Stimulated activated CD8-positive, alpha-beta memory T cell treated with anti-CD3 and anti-CD28 coated beads, Interleukin-12 subunit alpha, Interleukin-12 subunit beta, amount 100 ng/mL, for 4 hours (primary cell): ENCODE data around the gene TMEM108.

Source experiments
- DNase-seq: peaks from one replicate; pipeline ENCODE4 v3.0.0-alpha.2; 2020; ENCODE audit warnings: low read depth

The TMEM108 gene

DNA sequence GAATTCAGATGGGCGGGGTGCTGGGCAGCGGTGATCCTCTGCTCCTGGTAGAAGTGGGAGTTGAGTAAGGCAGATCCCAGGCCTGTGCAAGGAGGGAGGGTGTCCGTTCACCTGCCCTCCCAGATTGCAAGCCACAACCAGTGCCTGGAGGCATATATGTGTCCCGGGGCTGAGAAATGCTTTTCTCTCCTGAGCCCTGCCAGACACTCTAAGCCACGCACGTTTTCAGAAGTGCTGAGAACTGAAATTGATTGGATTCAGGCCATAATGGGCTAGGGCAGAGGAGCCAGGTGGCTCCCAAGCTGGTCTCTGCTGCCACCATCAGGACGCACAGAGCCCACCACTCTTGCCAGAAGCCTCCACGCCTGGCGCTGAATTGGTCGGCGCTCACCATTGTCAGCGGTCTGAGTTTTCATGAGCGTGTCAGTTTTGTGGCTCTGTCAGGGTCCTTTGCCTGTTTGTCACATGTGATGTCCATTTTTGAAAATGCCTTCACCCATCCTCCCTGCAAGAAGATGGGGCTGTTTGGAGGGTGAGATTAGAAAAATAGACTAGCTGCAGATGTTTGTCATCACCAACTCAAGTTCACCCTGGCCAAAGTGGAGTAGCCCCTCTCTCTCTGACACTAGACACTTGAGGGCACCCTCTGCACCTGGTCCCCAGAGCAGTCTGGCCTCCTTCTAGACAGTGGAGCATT is 346.3 kb downstream of the TMEM108 start:
- DNase-seq: no peak

DNA sequence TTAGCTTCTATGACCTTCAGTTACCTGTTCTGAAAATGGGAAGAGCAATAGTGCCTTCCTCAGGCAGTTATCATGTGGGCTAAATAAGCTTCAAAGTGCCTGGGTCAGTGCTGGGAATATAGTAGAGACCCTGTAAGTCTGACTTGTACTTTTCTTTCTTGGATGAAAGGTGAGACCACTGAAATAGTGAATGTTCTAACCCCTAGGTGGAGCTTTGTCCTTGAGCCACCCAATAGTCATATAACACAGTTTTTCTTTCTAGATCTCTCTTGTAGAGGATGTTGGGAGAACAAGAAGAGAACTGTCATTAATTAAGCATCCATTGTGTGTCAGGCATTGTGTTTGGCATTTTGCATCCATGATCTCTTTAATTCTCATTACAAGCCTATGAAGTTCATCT is 348.7 kb downstream of the TMEM108 start:
- DNase-seq: no peak

DNA sequence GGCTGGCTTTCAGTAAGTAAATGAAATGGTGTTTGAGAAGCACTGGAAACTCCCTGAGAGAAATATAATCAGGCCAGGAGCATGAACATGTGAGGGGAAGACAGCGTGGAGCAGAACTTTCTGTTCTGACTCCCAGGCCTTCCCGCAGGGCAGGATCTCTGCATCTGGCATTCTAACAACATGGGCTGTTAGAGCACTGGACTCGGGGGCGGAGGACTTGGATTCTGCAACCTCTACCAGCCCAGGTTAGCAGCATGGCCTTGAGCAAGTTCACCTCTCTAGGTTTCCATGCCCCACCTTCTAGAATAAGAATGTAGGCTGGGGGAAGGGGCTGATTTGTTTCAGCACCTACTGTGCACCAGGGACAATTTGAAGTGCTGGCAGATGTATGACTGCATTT is 349.1 kb downstream of the TMEM108 start:
- DNase-seq: no peak

DNA sequence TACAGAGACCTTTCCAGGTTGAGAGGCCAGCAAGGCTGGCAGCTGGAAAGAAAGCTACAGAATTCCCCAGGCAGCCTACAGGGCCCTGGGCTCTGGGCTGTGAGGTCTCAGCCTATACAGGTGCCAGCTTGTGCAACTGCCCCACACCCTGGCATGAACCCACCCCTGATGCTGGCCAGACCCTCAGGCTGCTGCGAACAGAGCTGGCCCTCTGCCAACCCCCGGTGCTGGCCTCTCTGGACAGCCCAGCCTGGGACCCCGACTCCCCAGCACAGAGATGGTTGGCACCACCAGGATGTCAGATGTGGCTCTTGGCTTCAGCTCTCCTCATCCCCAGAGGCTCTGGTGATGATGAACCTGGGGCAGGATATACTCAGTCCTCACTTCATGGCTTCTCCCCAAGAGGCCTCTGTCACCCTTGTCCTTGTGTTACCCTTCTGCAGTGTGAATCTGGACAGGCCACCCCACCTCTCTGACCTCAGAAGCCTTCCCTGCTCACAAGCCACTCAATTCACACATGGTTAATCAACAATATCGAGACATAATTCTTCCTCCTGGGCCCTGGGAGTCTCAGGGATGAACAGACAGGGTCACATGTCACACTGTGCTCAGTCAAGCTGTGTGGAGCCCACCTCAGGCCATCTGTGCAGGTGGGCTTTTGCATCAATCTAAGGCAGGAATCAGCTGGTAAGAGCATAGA is 350.7 kb downstream of the TMEM108 start:
- no peak for DNase-seq

DNA sequence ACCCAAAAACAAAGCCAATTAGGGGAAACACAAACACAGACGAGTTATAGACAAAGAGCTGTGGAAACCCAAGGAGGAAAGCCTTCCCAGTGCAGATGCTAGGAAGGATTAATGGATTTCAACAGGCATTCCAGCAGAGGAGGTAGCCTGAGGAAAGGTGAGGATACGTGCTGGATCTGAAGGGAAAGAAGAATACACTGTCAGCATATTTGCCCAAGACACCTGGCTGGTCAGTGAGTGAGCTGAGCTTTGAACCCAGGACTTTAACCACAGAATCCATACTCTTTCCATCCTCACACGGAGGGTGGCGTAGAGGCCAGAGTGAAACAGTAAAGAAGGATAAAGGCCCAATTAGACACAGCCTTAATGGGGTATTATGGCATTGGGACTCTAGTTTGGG is 352.5 kb downstream of the TMEM108 start:
- no peak for DNase-seq

DNA sequence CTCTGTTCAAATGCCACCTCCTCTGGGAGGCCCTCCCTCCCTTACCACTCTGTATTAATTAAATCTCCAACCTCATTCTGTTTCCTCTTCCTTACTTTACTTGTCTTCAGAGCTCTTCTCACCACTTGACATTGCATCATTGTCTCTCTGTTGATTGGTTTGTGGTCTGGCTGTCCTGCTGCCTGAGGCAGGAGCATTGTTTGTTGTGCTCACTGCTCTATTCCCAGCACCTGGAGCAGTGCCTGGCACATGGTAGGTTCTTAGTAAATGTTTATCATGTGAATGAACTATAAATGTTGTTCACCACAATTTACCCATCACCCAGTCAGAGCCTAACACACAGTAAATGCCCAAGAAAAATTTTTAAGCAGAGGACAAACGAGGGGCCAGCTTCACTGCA is 355.0 kb downstream of the TMEM108 start:
- DNase-seq: no peak

DNA sequence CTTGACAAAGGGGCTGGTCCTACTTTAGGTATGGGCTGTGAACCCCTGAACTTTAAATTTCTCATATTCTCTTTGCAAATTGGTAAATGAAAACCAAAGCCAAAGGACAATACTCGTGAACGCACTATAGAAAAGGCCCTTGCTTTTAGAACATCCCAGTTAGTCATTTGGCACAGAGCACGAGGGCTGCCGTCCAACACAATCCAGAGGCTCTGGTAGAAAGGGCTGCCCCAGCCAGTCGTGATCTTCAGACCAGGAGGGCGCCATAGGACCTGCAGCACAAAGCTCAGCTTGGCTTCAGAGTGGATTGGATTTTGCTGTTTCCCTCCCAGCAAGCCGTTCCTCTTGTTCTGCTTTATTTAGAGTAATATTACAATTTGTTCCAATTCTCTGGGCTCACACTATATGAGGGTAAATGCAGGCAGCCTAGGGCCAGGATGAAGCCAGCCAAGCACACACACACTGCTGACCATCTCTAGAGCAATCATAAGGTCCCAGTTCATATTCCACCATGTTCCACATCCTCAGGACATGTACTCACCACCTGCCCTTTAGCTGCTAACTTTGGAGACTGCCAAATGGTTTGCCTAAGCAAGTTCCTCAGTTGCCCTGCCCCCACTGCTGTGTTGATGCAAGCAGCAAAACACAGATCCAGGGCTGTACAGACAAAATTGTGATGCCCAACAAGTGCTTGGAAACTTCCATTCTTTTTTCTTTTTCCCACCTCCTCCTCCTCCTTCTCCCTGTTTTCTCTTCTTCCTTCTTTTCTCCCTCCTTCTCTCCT is 355.7 kb downstream of the TMEM108 start:
- DNase-seq: no peak

DNA sequence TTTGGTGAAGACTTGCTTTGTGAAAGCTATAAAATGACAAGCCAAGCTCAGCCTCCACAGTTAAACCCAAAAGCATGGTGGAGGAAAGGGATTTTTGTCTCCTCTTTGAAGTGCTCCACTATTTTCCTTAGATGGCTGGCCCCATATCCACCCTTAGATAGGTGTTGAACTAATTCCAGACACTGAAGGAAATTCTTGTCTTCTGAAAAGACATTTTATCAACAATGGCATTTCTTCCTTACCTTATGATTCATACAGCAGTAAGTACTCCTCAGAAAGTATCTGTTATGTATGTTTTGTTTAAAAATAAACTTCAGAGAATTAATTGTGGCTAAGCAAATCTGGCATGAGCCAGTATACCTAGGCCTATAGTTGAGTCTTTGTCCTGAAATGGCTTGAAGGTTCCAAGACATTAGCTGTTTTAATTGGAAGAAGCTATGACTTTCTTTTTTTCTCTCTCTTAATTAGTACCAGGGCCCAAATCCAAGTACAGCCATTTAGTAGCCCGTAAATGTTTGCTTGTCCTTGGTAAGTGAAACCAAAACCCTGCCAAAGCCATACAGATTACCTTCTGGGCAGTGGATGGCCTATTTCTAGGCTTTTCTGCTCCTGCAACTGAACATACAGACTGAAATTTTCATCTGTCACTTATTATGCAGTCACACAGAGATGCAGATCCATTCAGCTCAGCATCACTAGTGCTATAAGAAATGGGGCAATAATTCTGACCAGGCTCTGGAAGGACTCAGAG is 356.5 kb downstream of the TMEM108 start:
- no peak for DNase-seq

DNA sequence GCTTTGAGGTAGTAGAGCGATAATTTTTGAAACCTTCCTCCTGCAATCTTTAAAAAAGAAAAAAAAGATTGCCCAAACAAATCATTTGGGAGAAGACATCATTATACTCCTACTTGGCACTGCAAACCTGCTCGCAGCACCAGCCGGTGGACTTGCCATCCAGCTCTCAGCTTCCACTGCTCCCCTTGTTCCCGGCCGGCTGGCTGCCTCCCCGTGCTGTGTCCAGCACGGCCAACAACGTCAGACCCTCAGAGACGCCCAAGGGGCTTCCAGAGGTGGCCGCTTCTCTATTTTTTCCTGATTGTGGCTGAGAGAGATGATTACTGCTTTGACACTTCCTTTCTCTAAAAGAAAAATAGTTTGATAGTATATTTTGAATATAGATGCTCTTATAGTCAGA is 358.7 kb downstream of the TMEM108 start:
- DNase-seq: no peak

DNA sequence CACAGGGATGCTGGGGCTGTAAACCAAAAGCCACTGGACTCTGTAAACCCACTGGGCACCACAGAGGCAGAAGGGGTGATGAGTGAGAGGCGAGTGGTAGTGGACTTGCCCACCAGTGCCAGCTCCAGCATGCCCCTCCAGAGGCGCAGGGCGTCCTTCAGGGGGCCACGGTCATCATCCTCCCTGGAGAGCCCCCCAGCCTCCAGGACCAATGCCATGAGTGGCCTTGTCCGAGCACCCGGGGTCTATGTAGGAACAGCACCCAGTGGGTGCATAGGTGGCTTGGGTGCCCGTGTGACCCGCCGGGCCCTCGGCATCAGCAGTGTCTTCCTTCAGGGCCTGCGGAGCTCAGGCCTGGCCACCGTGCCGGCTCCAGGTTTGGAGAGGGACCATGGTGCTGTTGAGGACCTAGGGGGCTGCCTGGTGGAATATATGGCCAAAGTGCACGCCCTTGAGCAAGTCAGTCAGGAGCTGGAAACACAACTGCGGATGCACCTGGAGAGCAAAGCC is 361.9 kb downstream of the TMEM108 start, which contains the start of gene BFSP2:
TSS of gene BFSP2 (plus strand) at position 51 of the 510 bp plus-strand sequence. CDS start at position 79, 28 bp downstream.
- DNase-seq: no peak

DNA sequence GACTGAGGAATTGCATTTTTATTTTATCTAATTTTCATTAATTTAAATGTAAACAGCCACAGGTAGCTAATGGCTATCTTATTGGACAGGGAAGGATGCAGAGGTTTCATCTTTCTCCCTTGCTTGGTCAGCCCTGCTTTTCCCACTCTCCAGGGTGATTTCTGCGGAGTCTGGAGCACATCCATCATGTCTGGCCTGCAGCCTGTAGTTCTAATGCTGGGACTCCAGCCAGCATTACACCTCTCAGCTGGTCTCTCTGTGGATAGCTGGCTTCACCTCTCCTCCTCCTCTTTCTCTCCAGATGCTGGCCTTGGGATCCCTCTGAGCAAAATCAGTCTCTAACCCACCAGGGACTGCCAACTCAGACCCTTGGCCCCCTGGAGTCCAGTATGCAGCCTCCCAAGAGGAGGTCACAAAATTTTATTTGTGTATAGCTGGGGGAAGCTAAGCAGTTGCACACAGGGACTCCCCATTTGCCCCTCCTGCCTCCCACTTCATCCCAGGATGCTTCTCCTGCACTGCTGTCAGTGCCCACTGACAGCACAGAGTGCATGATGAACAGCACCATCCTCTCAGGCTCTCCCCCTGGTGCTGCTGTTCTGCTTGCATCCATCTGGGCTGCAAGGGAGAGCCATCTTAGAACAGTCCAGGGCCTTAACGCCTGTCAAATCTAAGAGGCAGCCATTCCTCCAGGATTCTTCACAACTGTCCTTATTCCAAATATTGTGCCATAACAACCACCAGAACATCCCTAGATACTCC is 363.4 kb downstream of the TMEM108 start:
- DNase-seq: no peak

DNA sequence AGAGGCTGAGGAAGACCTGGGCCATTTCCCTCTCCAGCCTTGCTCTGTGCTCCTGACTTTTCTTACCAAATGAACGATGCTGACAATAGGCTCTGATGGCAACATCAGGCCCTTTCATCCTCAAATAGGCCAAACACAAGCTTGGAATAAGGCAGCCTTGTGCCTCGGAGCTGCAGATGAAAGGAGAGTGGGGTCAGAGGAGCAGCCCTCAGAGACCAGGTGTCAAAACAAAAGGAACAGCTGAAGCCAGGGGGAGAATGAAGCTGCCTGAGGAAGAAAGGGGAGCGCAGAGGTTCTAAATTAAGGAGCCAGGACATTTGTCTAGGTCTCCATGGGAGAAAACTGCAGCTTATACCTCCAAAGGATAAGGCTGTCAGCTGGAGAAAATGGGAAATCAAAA is 366.7 kb downstream of the TMEM108 start:
- no peak for DNase-seq

DNA sequence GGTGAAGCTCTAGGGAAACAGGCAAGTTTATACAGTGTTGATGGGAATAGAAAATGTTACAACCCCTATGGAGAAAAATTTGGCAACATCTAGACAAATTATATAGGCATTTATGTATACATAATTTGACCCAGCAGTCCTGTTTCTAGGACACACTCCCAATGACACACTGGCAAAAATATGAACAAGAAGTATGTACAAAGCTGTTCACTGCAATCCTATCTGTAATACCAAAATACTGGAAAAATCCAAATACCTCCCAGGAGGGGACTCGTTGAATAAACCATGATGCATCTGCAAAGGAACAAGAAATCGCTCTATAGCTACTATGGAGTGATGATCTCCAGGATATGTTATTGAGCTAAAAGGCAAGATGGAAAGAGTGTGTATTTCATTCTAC is 370.2 kb downstream of the TMEM108 start:
- no peak for DNase-seq

DNA sequence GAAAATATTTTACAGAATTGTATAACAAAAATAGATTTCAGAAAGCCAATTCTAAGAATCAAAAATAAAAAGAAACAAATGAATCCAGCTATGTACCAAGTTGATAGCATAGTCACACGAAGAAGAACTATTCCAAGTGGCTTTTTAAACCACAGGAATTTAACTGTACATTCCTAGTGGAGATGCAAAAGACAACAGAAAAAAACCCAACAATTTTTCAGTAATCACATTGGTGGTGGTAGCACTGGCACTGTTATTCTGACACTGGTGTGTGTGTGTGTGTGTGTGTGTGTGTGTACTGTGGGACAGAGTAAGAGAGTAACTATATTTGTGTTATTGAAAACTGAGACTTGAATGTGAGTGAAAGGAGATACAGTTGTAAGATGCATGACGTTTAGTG is 370.8 kb downstream of the TMEM108 start:
- no peak for DNase-seq

DNA sequence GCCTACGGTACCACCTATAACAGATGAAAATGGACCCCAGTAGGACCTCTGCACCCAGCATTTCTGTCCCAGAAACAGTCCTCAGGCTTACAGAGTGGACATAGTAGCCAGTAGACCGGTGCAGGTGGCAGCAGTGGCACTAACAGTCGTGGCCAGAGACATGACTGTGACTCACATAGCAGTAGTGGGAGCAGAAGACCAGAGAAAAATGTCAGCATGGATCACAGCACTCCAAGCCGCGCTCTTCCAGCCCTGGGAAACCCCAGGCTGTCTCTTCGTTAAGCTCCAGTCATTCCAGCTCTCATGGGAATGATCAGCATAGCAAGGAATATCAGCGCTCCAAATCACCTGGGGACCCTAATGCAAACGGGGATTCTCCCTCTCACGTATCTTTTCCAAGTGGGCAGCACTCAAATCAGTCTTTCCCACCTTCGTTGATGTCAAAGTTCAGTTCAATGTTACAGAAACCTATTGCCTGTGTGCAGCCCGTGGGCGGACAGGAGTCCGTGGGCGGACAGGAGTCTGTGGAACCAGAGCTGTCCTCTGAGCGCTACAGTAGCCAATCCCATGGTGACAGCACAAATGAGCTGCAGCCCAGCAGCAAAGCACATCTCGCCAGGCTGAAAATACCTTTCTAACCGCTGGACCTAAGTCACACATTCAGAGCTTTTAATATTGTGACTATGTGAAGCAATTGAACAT is 372.2 kb downstream of the TMEM108 start:
- DNase-seq: no peak

DNA sequence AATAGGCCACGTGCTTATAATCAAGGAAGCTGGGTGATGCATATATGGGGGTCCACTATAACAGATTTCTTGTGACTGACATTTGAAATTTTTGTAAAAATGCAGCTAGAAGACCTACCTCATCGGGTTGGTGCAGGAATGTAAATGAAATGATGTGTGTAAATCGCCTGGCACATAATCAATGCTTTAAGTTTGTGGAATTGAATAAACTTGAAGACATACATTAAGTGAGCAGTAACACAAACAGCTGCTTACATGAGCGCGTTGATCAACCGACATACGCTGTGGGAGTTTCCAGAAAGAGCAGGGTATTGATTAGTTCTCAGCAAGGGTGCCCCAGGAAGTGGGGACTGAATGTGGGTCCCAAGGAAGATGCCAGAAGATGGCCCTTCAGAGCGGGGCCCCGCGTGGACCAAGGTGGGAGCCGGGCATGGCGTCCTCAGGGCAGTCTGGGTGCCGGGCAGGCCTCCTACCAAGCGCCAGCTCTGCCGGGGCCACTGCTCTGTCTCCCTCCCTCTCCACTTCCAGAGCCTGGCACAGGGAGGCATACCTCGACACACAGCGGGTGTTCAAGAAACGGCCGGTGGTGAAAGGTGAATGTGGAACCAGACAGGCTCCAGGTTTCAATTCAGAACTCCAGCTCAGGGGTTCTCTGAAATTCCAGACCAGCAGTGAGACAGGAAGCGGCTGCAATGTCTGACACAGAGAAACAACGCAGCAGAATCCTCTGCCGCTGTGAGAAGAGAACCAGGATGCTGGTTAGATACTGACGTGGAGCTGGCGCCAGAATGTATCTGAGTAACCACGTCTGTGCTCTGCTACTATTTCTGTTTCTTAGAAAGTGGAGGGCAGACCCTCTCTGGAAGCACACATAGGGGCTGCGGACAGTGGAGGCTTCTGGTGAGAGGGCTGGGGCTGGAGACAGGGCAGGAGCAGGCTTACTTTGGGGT is 374.3 kb downstream of the TMEM108 start:
- DNase-seq: no peak

DNA sequence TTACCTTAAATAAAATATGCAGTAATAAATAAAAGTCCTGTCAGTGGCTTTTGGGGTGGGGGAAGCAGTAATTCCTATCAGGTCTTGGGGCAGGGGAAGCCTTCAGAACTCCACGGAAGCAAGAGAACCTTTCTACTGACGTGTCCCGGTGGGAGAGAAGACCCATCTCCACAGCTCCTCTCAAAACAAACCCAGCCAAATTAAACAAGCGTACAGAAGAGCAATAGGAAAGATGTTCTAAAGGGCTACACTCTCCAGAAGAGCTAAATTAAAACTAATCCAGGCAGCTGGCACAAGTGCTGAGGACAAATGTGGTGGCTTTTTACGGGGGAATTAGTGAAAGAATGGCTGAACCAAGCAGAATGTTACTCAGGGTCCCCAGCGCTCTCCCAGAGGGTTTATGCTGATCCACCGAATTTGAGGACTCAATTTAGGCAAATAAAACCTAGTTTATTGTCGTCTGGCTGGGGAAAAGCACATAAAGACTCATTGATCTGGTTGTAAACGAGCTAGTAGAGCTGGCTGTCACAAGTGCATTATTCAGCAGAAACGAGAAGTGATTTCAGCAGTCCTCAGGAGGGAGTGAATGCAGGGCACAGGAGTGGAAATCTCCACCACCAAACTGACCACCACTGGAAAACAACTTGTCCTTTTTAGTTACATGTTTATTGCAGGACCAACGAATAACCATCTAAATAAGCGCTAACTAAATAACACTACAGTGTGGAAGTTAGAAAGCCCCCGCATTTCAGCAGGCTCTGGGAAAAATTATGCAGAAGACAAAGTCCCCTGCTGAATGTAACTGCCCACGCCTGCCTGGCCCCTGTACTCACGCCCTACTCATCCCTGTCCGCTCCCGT is 375.2 kb downstream of the TMEM108 start:
- no peak for DNase-seq

DNA sequence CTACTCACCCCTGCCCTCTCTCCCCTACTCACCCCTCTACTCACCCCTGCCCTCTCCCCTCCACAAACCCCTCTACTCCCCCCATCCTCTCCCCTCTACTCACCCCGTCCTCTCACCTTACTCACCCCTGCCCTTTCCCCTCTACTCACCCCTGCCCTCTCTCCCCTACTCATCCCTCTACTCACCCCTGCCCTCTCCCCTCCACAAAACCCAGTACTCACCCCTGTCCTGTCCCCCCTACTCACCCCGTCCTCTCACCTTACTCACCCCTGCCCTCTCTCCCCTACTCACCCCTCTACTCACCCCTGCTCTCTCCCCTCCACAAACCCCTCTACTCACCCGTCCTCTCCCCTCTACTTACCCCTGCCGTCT is 375.8 kb downstream of the TMEM108 start:
- no peak for DNase-seq

DNA sequence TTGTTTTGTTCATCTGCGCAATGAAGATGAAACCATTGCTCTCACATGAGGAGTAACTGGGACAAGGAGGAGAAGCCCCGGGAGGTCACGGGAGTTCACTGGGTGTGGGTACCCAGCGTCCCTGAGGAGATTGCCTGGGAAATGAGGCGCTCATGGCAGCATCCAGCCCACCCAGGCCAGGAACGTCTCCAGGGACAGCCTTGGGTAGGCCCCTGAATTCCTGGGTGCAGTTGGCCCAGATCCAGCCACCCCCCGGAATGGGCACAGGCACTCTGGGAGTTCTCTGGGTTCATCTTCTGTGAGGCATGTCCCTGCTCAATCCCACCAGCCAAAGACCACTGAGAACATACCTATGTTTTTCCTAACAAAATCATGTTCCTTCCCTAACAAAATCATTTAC is 380.2 kb downstream of the TMEM108 start:
- no peak for DNase-seq
